Measurements from ENCODE around the gene ARFGAP3. TPM values are rescaled to one million over a fixed set of nuclear protein-coding genes. Genes with fewer than 3 reads are reported as not detected.

The ARFGAP3 gene
- total RNA-seq, 2 donors from 2014 or later: 20.5 to 36.9 TPM

GRCh38 chr22:42794551-42795510 is 62.2 kb downstream of the ARFGAP3 start:
- H3K9ac ChIP-seq (ENCODE audit: extremely low read depth, low read length, poor library complexity, severe bottlenecking): no peak overlapping the region

GRCh38 chr22:42793848-42794405 is 63.1 kb downstream of the ARFGAP3 start:
- Histone ChIP-seq H3K9me3 (ENCODE audit: control insufficient read depth, low read length) (no peaks in the 10 kb centered on the region), H3K4me1 (ENCODE audit: control insufficient read depth, insufficient read depth, low read length) (no peaks in the 10 kb centered on the region), H3K4me3 (ENCODE audit: low read length) (no peak overlapping the region), H3K36me3 (ENCODE audit: control insufficient read depth, insufficient read depth, low read length) (peaks cover 15% of the 10 kb centered on the region), H3K27me3 (ENCODE audit: control insufficient read depth, insufficient read depth, low read length, poor library complexity, severe bottlenecking) (no peaks in the 10 kb centered on the region), H3K27ac (ENCODE audit: low read depth, low read length) (no peak overlapping the region), H3K9ac (ENCODE audit: extremely low read depth, low read length, poor library complexity, severe bottlenecking) (no peak overlapping the region)
- Mint-ChIP-seq H3K4me1 (no peaks in the 10 kb centered on the region), H3K9me3 (no peaks in the 10 kb centered on the region), H3K4me3 (no peak overlapping the region), H3K36me3 (ENCODE audit: low read depth) (peaks cover 3% of the 10 kb centered on the region), H3K27me3 (ENCODE audit: insufficient read depth) (no peaks in the 10 kb centered on the region), H3K27ac (no peak overlapping the region)
- WGBS, 2 experiments (ENCODE audit: insufficient coverage in 1 of 2, insufficient read length in 1 of 2): 91% methylated on average over 7 to 13 of the region's 15 CpGs
- TF ChIP-seq CTCF (conservative IDR thresholded peaks at IDR 0.05): no peak
- peak; percentile 47 for DNase-seq

More at GRCh38 chr22:42794551-42795510, 62.2 kb downstream of the ARFGAP3 start:
- H3K27ac ChIP-seq (ENCODE audit: low read depth, low read length): no peak overlapping the region
- H3K36me3 ChIP-seq (ENCODE audit: control insufficient read depth, insufficient read depth, low read length): peaks cover 15% of the 10 kb centered on the region
- peak; percentile 68 for TF ChIP-seq CTCF (conservative IDR thresholded peaks at IDR 0.05)
- peaks cover 7% of the 10 kb centered on the region for H3K36me3 Mint-ChIP-seq (ENCODE audit: low read depth)
- H3K27me3 ChIP-seq (ENCODE audit: control insufficient read depth, insufficient read depth, low read length, poor library complexity, severe bottlenecking): no peaks in the 10 kb centered on the region
- no peaks in the 10 kb centered on the region for H3K9me3 Mint-ChIP-seq
- no peaks in the 10 kb centered on the region for H3K4me1 ChIP-seq (ENCODE audit: control insufficient read depth, insufficient read depth, low read length)
- H3K9me3 ChIP-seq (ENCODE audit: control insufficient read depth, low read length): no peaks in the 10 kb centered on the region
- peak overlapping the region; percentile 80 for H3K27ac Mint-ChIP-seq
- DNase-seq: peak; percentile 76
- H3K4me3 ChIP-seq (ENCODE audit: low read length): no peak overlapping the region
- no peak overlapping the region for H3K4me3 Mint-ChIP-seq
- no peaks in the 10 kb centered on the region for H3K27me3 Mint-ChIP-seq (ENCODE audit: insufficient read depth)
- no peaks in the 10 kb centered on the region for H3K4me1 Mint-ChIP-seq
- WGBS, 2 experiments (ENCODE audit: insufficient coverage in 1 of 2, insufficient read length in 1 of 2): 83 to 88% methylated on average over 12 to 25 of the region's 25 CpGs

- Mint-ChIP-seq H3K27me3 (ENCODE audit: insufficient read depth) (no peaks in the 10 kb centered on the region), H3K4me3 (no peak overlapping the region), H3K36me3 (ENCODE audit: low read depth) (peaks cover 3% of the 10 kb centered on the region), H3K4me1 (no peaks in the 10 kb centered on the region), H3K27ac (no peak overlapping the region), H3K9me3 (no peaks in the 10 kb centered on the region)
- Histone ChIP-seq H3K27me3 (ENCODE audit: control insufficient read depth, insufficient read depth, low read length, poor library complexity, severe bottlenecking) (no peaks in the 10 kb centered on the region), H3K27ac (ENCODE audit: low read depth, low read length) (no peak overlapping the region), H3K4me1 (ENCODE audit: control insufficient read depth, insufficient read depth, low read length) (no peaks in the 10 kb centered on the region), H3K36me3 (ENCODE audit: control insufficient read depth, insufficient read depth, low read length) (peaks cover 12% of the 10 kb centered on the region), H3K9ac (ENCODE audit: extremely low read depth, low read length, poor library complexity, severe bottlenecking) (no peak overlapping the region), H3K9me3 (ENCODE audit: control insufficient read depth, low read length) (no peaks in the 10 kb centered on the region), H3K4me3 (ENCODE audit: low read length) (no peak overlapping the region)
- no peak for TF ChIP-seq CTCF (conservative IDR thresholded peaks at IDR 0.05)
- DNase-seq: peak; percentile 38
- WGBS, 2 experiments (ENCODE audit: insufficient coverage in 1 of 2, insufficient read length in 1 of 2): 92 to 98% methylated on average over 7 to 25 of the region's 25 CpGs
These were observed 63.9 kb downstream of the ARFGAP3 start for GRCh38 chr22:42792909-42793847.

Measured in endodermal cell (in vitro differentiated cells).